Liver (tissue), 3 donors: ENCODE measurements around the gene SREK1.

Source experiments
- CTCF ChIP-seq: fragments of 150-350 bp; IDR thresholded peaks from 2 replicates; pipeline ENCODE4 v1.5.1; 2017; ENCODE audit warnings: improper control_type of control experiment, low read depth, low read length; ENCODE audit not compliant: missing input control
- FOXA1 ChIP-seq: IDR thresholded peaks from 2 replicates; pipeline ENCODE4 v1.6.1; 2016; ENCODE audit warnings: antibody characterized with exemption
- HNF4A ChIP-seq, 2 donors: conservative IDR thresholded peaks; 2 replicates each; pipeline ENCODE4 v1.6.1; 2016; ENCODE audit warnings: antibody characterized with exemption in 2 of 2, mild to moderate bottlenecking in 2 of 2
- YY1 ChIP-seq: IDR thresholded peaks from 2 replicates; pipeline ENCODE4 v1.6.1; 2016; ENCODE audit warnings: antibody characterized with exemption, mild to moderate bottlenecking
- ZBTB33 ChIP-seq: IDR thresholded peaks from 2 replicates; pipeline ENCODE4 v1.6.1; 2016; ENCODE audit warnings: antibody characterized with exemption
- donor health status: healthy.
- donor health status: healthy.

- no peak for TF ChIP-seq HNF4A (conservative IDR thresholded peaks at IDR 0.05)
- no peak for TF ChIP-seq CTCF
- TF ChIP-seq ZBTB33: no peak
- TF ChIP-seq YY1: no peak
- no peak for TF ChIP-seq FOXA1
These were observed 527 bp upstream of the SREK1 start for GRCh38 chr5:66143473-66144073.
